ENCODE data around the gene INTS3. TPM values are rescaled to one million over a fixed set of nuclear protein-coding genes. Genes with fewer than 3 reads are reported as not detected.

INTS3 gene
- total and polyA plus RNA-seq, 9 of the 15 experiments (the other 6 are each of a cell fraction or from before 2014, with no cell fraction given), result 6.3 to 24.1 (median 14.3) TPM

DNA sequence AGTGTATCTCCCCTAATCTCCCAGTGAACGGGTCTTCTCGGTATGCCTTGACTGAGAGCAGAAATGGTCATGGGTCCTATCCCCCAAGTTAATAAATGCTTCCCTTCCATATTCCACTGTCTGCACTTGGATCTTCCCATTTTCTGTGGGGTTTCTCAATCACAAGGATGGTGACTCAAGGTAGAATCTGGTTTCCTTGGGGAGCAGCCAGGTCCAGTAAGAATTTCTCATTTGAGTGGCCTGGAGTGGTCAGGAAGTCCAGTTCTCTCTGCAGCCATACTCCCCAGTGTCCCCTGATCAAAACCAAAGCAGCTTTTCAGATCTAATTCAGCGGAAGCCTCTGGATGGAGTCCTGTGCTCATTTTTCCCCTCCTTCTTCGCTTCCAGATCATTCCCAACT lies 32.6 kb downstream of the INTS3 start:
- intact Hi-C loops (cut with micrococcal nuclease) (loop anchor here (10.0 kb wide), 1 partner anchor 406 kb away; the partner anchor contains the start of gene S100A9), in situ Hi-C loops (cut with MboI) (no loop called here)
- no peak overlapping the region for H3K27ac ChIP-seq (ENCODE audit: extremely low read depth, low read depth, low read length)
- no peaks in the 10 kb centered on the region for H3K4me1 ChIP-seq (replicated peaks in 1 of 2; ENCODE audit: control insufficient read depth in 2 of 2, insufficient read depth in 2 of 2, low read length in 2 of 2)
- TF ChIP-seq ATF1 (CRISPR knock-in tag; IDR thresholded peaks at IDR 0.05) (no peak), ATF1 (tag; IDR thresholded peaks at IDR 0.05) (no peak), XRCC3 (IDR thresholded peaks at IDR 0.05) (no peak), ZNF785 (CRISPR knock-in tag; IDR thresholded peaks at IDR 0.05) (no peak), ARID2 (IDR thresholded peaks at IDR 0.05) (no peak), ZNF584 (CRISPR knock-in tag; IDR thresholded peaks at IDR 0.05; ENCODE audit: low read depth) (no peak)
- no peak overlapping the region for H3K4me2 ChIP-seq (ENCODE audit: insufficient read depth, low read length)
- no peak overlapping the region for H2AFZ ChIP-seq (ENCODE audit: low read depth, low read length)
- no peak overlapping the region for H3K4me3 ChIP-seq
- H3K9ac ChIP-seq (ENCODE audit: insufficient read depth in 1 of 2, low read depth in 2 of 2, low read length in 2 of 2), result no peak overlapping the region
- no peaks in the 10 kb centered on the region for H3K27me3 ChIP-seq (ENCODE audit: control insufficient read depth in 2 of 2, insufficient read depth in 2 of 2, low read length in 2 of 2)
- peaks cover 64% of the 10 kb centered on the region; the same call in 2 of the 3 replicates for H3K36me3 ChIP-seq (ENCODE audit: control insufficient read depth, insufficient read depth, low read length)
- DNase-seq (ENCODE audit: extremely low read depth in 1 of 4, low spot score in 3 of 4) (no peak), FAIRE-seq (no peak), ATAC-seq (no peak)
- no peaks in the 10 kb centered on the region for H3K79me2 ChIP-seq (ENCODE audit: control insufficient read depth, insufficient read depth, low read length)
- no peaks in the 10 kb centered on the region for H3K9me1 ChIP-seq (ENCODE audit: control insufficient read depth, insufficient read depth, low read length)
- POLR2A ChIA-PET, result no interaction called here
- no TSS peak for BruUV-seq (replicated peaks)
- no peaks in the 10 kb centered on the region for H4K20me1 ChIP-seq (replicated peaks; ENCODE audit: control insufficient read depth, insufficient read depth, low read length)
- no peaks in the 10 kb centered on the region for H3K9me3 ChIP-seq (replicated peaks; ENCODE audit: control insufficient read depth, insufficient read depth, low read depth, low read length)
- CTCF ChIA-PET (ENCODE audit: low intra/inter-chr PET ratio), result no interaction called here
- 81% methylated on average over 4 of the region's 4 CpGs for WGBS (ENCODE audit: insufficient coverage, low coverage, missing lambda C conversion rate)

Measured in K562 (cell line).